H4 (cell line): Measurements from ENCODE around the gene ZBTB7C. TPM values are rescaled to one million over a fixed set of nuclear protein-coding genes. Genes with fewer than 3 reads are reported as not detected.

Experiments used
- DNase-seq: peaks from one replicate; pipeline ENCODE4 v3.0.0-alpha.2; 2015; ENCODE audit warnings: low spot score
- total RNA-seq: library from RNA; depleted of rRNA; stranded (reverse); fragments of >200 nt; shearing (Covaris generic); gene quantifications from 2 replicates; pipeline ENCODE4 v1.2.3, GENCODE V29; 2014

Gene ZBTB7C
- total RNA-seq, 1 experiment from 2014 or later = 1.1 TPM

- no peak for DNase-seq
Measured at GRCh38 chr18:48354746-48355260, 54.4 kb downstream of the ZBTB7C start.

GRCh38 chr18:48352051-48352755 lies 57.0 kb downstream of the ZBTB7C start:
- DNase-seq = no peak

- no peak for DNase-seq
Measured at GRCh38 chr18:48351216-48352050, 57.8 kb downstream of the ZBTB7C start.

GRCh38 chr18:48348739-48349138 lies 60.4 kb downstream of the ZBTB7C start:
- DNase-seq = no peak

GRCh38 chr18:48347756-48348326 lies 61.3 kb downstream of the ZBTB7C start:
- no peak for DNase-seq

GRCh38 chr18:48345596-48345995 lies 63.6 kb downstream of the ZBTB7C start:
- DNase-seq = no peak

GRCh38 chr18:48342581-48342980 lies 66.6 kb downstream of the ZBTB7C start:
- no peak for DNase-seq

GRCh38 chr18:48342125-48342524 lies 67.1 kb downstream of the ZBTB7C start:
- no peak for DNase-seq

GRCh38 chr18:48340560-48340959 lies 68.6 kb downstream of the ZBTB7C start:
- no peak for DNase-seq

GRCh38 chr18:48339692-48340091 lies 69.5 kb downstream of the ZBTB7C start:
- DNase-seq = no peak

- DNase-seq = no peak
Measured at GRCh38 chr18:48338915-48339314, 70.3 kb downstream of the ZBTB7C start.

GRCh38 chr18:48337053-48337452 lies 72.1 kb downstream of the ZBTB7C start:
- DNase-seq = no peak

GRCh38 chr18:48336332-48336731 lies 72.9 kb downstream of the ZBTB7C start:
- no peak for DNase-seq

- no peak for DNase-seq
Measured at GRCh38 chr18:48335829-48336228, 73.4 kb downstream of the ZBTB7C start.

GRCh38 chr18:48334845-48335244 lies 74.3 kb downstream of the ZBTB7C start:
- DNase-seq = no peak

- no peak for DNase-seq
Measured at GRCh38 chr18:48333563-48333962, 75.6 kb downstream of the ZBTB7C start.

GRCh38 chr18:48330016-48330991 lies 78.9 kb downstream of the ZBTB7C start:
- peak; percentile 84 for DNase-seq

GRCh38 chr18:48328473-48329210 lies 80.5 kb downstream of the ZBTB7C start:
- peak; percentile 57 for DNase-seq

- DNase-seq = peak; percentile 30
Measured at GRCh38 chr18:48326901-48327675, 82.1 kb downstream of the ZBTB7C start.
